ENCODE data around the gene UIMC1.

Gene UIMC1

DNA sequence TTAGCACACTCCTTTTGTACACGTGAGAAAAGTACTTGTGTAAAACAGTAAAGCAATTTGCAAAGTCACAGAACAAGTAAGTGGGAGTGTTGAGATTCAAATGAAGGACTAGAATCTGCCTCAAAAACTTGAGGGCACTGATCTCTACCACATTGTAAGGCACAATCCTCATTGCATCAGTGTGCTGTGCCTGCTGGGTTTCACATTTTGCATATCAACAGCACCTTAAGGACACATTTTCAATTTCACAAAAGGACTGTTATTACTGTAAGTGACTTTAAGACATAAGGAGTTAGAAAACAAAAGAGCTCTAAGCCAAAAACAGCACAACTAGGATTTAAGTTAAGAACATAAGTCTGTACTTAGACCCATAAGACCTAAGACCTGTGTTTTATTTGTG is 62.8 kb downstream of the UIMC1 start:
- Histone ChIP-seq H3K27me3 (replicated peaks; ENCODE audit: control insufficient read depth, insufficient read depth, low read length, poor library complexity, severe bottlenecking) (no peaks in the 10 kb centered on the region), H3K4me1 (ENCODE audit: control insufficient read depth, insufficient read depth, low read length, poor library complexity, severe bottlenecking) (no peaks in the 10 kb centered on the region), H3K4me3 (ENCODE audit: insufficient read depth, low read depth, low read length, poor library complexity, severe bottlenecking) (no peak overlapping the region), H3K9me3 (ENCODE audit: control insufficient read depth, low read length) (no peaks in the 10 kb centered on the region), H3K27ac (ENCODE audit: insufficient read depth, low read length, poor library complexity, severe bottlenecking) (no peak overlapping the region), H3K36me3 (ENCODE audit: control insufficient read depth, insufficient read depth, low read length) (peaks cover 32% of the 10 kb centered on the region)
- no peak for DNase-seq

DNA sequence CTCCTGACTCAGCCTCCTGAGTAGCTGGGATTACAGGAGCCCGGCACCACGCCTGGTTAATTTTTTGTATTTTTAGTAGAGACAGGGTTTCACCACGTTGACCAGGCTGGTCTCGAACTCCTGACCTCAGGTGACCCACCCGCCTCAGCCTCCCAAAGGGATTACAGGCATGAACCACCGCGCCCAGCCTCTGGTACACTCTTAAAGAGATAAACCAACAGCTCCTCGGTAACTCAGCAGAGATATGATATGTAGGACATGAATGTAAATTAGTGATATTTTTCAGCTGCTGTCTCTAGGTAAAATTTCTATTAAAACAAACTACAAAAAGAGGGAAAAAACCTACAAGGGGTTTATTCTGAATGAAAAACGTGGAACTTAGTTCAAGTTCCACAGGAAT is 64.6 kb downstream of the UIMC1 start:
- Histone ChIP-seq H3K27me3 (replicated peaks; ENCODE audit: control insufficient read depth, insufficient read depth, low read length, poor library complexity, severe bottlenecking) (no peaks in the 10 kb centered on the region), H3K9me3 (ENCODE audit: control insufficient read depth, low read length) (no peaks in the 10 kb centered on the region), H3K36me3 (ENCODE audit: control insufficient read depth, insufficient read depth, low read length) (peaks cover 30% of the 10 kb centered on the region), H3K27ac (ENCODE audit: insufficient read depth, low read length, poor library complexity, severe bottlenecking) (no peak overlapping the region), H3K4me1 (ENCODE audit: control insufficient read depth, insufficient read depth, low read length, poor library complexity, severe bottlenecking) (no peaks in the 10 kb centered on the region), H3K4me3 (ENCODE audit: insufficient read depth, low read depth, low read length, poor library complexity, severe bottlenecking) (no peak overlapping the region)
- no peak for DNase-seq

DNA sequence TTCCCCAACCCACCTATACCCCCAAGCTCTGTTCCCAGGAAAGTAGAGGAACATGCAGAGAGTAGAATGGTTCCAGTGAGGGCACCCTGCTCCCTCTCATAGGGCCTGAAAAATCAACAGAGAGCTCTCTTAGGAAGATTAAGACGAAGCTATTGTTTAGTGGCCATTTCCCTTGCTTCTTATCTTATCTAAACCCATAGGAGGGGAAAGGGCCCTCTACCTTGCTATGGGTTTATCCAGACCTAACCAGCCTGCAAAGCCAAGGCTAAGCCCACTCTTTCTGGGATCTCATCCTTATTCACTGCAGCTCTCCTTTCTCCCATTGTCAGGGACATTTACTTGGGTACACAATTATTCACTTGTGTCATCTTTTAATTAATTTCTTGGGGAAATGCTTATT is 68.1 kb downstream of the UIMC1 start:
- Histone ChIP-seq H3K9me3 (ENCODE audit: control insufficient read depth, low read length) (no peaks in the 10 kb centered on the region), H3K36me3 (ENCODE audit: control insufficient read depth, insufficient read depth, low read length) (peaks cover 19% of the 10 kb centered on the region)

DNA sequence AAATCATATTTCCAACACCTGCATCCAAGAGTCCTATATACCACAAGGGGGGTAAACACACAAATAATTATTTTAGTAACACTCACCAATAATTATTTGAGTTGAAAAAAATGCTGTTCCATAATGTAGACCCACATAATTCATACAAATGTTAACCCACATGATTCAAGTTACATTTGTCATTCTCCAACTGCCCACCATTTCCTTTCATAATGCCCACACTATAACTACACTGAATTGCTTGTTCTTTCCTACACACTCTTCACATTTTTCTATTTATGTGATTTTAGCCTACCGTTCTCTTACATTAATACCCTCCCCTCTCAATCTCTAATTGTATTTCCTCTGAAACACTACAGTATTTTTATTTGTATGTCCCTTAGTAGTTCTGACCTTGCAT is 71.6 kb downstream of the UIMC1 start:
- Histone ChIP-seq H3K27me3 (replicated peaks; ENCODE audit: control insufficient read depth, insufficient read depth, low read length, poor library complexity, severe bottlenecking) (no peaks in the 10 kb centered on the region), H3K27ac (ENCODE audit: insufficient read depth, low read length, poor library complexity, severe bottlenecking) (no peak overlapping the region), H3K9me3 (ENCODE audit: control insufficient read depth, low read length) (no peaks in the 10 kb centered on the region), H3K4me1 (ENCODE audit: control insufficient read depth, insufficient read depth, low read length, poor library complexity, severe bottlenecking) (no peaks in the 10 kb centered on the region), H3K36me3 (ENCODE audit: control insufficient read depth, insufficient read depth, low read length) (peaks cover 5% of the 10 kb centered on the region), H3K4me3 (ENCODE audit: insufficient read depth, low read depth, low read length, poor library complexity, severe bottlenecking) (no peak overlapping the region)
- DNase-seq: no peak

More for the DNA sequence above, 68.1 kb downstream of the UIMC1 start:
- Histone ChIP-seq H3K4me1 (ENCODE audit: control insufficient read depth, insufficient read depth, low read length, poor library complexity, severe bottlenecking) (no peaks in the 10 kb centered on the region), H3K4me3 (ENCODE audit: insufficient read depth, low read depth, low read length, poor library complexity, severe bottlenecking) (no peak overlapping the region), H3K27me3 (replicated peaks; ENCODE audit: control insufficient read depth, insufficient read depth, low read length, poor library complexity, severe bottlenecking) (no peaks in the 10 kb centered on the region), H3K27ac (ENCODE audit: insufficient read depth, low read length, poor library complexity, severe bottlenecking) (no peak overlapping the region)
- DNase-seq: no peak

DNA sequence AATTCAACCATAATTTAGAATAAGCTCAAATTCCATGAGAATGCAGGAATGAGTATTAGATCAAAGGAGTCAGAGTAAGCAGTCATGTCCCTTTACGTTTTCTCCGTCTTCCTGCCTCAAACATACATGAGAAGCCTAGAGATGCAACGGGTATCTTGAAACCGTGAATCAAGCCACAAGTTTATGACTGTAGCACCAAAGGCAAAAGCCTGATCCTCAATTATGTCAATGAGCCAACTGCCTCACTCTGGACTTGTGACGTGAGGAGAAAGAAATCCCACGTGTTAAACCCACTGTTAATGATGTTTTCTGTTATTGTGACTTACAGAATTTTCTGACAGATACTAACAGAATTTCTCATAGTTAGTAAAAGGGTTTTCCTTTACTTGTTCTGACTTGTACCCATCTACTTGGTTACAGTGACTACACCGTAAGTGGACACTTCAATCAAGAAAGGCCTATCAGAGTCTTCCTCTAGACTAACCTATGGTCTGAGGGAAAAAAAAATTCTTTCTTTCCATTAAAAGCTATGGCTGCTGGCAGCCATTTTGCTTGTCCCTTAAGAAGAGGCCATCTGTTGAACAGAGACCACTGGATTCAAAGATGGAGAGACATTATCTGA is 72.2 kb downstream of the UIMC1 start:
- Histone ChIP-seq H3K4me1 (ENCODE audit: control insufficient read depth, insufficient read depth, low read length, poor library complexity, severe bottlenecking) (no peaks in the 10 kb centered on the region), H3K27ac (ENCODE audit: insufficient read depth, low read length, poor library complexity, severe bottlenecking) (no peak overlapping the region), H3K9me3 (ENCODE audit: control insufficient read depth, low read length) (no peaks in the 10 kb centered on the region), H3K4me3 (ENCODE audit: insufficient read depth, low read depth, low read length, poor library complexity, severe bottlenecking) (no peak overlapping the region), H3K27me3 (replicated peaks; ENCODE audit: control insufficient read depth, insufficient read depth, low read length, poor library complexity, severe bottlenecking) (no peaks in the 10 kb centered on the region), H3K36me3 (ENCODE audit: control insufficient read depth, insufficient read depth, low read length) (peaks cover 5% of the 10 kb centered on the region)
- no peak for DNase-seq

DNA sequence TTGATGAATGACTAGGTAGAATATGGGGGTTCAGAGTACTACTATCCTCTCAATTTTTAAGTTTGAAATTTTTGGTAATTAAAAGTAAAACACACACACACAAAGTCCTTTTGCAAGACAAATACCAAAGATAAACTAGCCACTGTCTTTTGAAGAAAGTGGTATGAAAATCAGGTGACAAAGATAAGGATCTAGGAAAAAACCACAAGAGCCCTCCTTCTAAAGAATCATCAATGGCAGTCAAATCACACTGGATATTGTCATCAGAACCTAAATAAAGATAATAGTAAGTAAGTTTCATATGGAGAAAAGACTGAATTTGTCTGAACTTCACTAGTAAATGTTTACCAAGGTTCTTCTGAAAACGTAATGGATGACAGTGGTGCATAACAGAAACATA is 76.9 kb downstream of the UIMC1 start:
- DNase-seq: no peak
- Histone ChIP-seq H3K9me3 (ENCODE audit: control insufficient read depth, low read length) (no peaks in the 10 kb centered on the region), H3K27ac (ENCODE audit: insufficient read depth, low read length, poor library complexity, severe bottlenecking) (no peak overlapping the region), H3K27me3 (replicated peaks; ENCODE audit: control insufficient read depth, insufficient read depth, low read length, poor library complexity, severe bottlenecking) (no peaks in the 10 kb centered on the region), H3K4me1 (ENCODE audit: control insufficient read depth, insufficient read depth, low read length, poor library complexity, severe bottlenecking) (no peaks in the 10 kb centered on the region), H3K4me3 (ENCODE audit: insufficient read depth, low read depth, low read length, poor library complexity, severe bottlenecking) (no peak overlapping the region), H3K36me3 (ENCODE audit: control insufficient read depth, insufficient read depth, low read length) (peaks cover 5% of the 10 kb centered on the region)

DNA sequence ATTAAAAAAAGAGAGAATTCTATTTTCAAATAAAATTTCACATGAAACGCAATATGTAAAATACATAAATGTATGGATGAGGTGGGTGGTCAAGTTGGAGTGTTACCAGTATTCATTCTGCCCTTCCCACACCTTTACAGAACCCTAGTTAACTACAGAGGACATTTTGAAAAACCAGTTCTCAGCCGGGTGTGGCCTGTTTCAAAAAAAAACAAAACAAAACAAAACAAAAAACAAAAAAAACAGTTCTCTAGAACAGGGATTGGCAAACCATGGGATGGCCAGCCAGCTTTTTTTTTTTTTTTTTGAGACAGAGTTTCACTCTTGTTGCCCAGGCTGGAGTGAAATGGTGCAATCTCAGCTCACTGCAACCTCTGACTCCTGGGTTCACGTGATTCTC is 79.0 kb downstream of the UIMC1 start:
- Histone ChIP-seq H3K27me3 (replicated peaks; ENCODE audit: control insufficient read depth, insufficient read depth, low read length, poor library complexity, severe bottlenecking) (no peaks in the 10 kb centered on the region), H3K4me3 (ENCODE audit: insufficient read depth, low read depth, low read length, poor library complexity, severe bottlenecking) (no peak overlapping the region), H3K36me3 (ENCODE audit: control insufficient read depth, insufficient read depth, low read length) (no peaks in the 10 kb centered on the region), H3K4me1 (ENCODE audit: control insufficient read depth, insufficient read depth, low read length, poor library complexity, severe bottlenecking) (no peaks in the 10 kb centered on the region), H3K9me3 (ENCODE audit: control insufficient read depth, low read length) (no peaks in the 10 kb centered on the region), H3K27ac (ENCODE audit: insufficient read depth, low read length, poor library complexity, severe bottlenecking) (no peak overlapping the region)
- DNase-seq: no peak

DNA sequence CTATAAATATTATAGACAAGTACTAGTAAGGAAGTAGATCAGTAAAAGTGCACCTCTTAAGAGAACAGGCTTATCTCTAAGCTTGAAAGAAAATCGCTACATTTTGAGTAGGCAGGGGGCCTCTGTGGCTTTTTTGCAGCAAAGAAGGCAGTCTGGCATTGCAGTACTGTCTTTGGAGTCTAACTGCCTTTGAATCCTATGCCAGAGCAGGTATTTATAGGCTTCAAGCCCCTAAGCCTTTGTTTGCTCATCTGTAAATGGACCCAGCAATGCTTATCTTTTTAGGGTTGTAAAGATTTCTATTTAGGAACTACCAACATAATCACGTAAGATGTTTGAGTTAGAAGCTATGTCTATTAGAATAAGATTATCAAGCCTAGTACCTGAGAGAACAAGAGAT is 83.8 kb downstream of the UIMC1 start:
- Histone ChIP-seq H3K27ac (ENCODE audit: insufficient read depth, low read length, poor library complexity, severe bottlenecking) (no peak overlapping the region), H3K4me1 (ENCODE audit: control insufficient read depth, insufficient read depth, low read length, poor library complexity, severe bottlenecking) (no peaks in the 10 kb centered on the region), H3K36me3 (ENCODE audit: control insufficient read depth, insufficient read depth, low read length) (peaks cover 10% of the 10 kb centered on the region), H3K27me3 (replicated peaks; ENCODE audit: control insufficient read depth, insufficient read depth, low read length, poor library complexity, severe bottlenecking) (no peaks in the 10 kb centered on the region), H3K9me3 (ENCODE audit: control insufficient read depth, low read length) (no peaks in the 10 kb centered on the region), H3K4me3 (ENCODE audit: insufficient read depth, low read depth, low read length, poor library complexity, severe bottlenecking) (no peak overlapping the region)
- DNase-seq: no peak

DNA sequence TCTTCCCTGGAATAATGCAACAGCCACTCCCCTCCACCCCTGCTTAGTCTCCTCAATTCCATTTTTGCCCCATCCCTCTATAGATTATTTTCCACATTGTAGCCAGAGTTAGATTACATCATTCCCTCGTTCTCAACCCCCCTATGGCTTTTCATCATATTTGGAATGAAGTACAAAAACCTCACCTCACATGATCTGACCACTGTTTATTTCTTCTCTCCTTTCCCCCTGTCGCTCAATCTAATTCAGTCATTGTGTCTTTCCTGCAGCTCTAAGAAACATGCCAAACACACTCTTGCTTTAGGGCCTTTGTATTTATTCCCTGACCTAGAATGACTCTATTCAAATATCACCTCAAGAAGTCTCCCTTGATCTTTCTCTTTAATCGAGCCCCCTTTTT is 84.9 kb downstream of the UIMC1 start:
- H3K36me3 ChIP-seq (ENCODE audit: control insufficient read depth, insufficient read depth, low read length): peaks cover 10% of the 10 kb centered on the region
- H3K9me3 ChIP-seq (ENCODE audit: control insufficient read depth, low read length): no peaks in the 10 kb centered on the region

DNA sequence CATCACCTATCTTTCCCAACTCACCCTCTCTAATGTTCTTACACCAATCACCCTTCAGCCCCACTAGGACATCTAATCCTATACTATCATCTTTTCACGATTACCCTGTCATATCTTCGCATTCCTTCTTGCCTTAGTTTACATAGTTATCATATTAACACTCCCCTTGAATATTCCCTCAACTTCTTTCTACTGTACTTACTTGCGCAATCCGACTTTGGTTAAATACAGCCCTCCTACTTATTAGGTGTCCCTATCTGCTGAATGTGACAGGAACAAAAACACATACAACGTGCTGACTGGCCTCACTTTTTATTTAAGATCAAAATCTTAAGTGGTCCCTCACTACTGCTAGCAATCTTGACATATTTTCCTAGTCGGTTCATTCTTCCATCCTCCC is 88.0 kb downstream of the UIMC1 start:
- DNase-seq: no peak
- Histone ChIP-seq H3K9me3 (ENCODE audit: control insufficient read depth, low read length) (no peaks in the 10 kb centered on the region), H3K27ac (ENCODE audit: insufficient read depth, low read length, poor library complexity, severe bottlenecking) (no peak overlapping the region), H3K36me3 (ENCODE audit: control insufficient read depth, insufficient read depth, low read length) (peaks cover 15% of the 10 kb centered on the region), H3K4me1 (ENCODE audit: control insufficient read depth, insufficient read depth, low read length, poor library complexity, severe bottlenecking) (no peaks in the 10 kb centered on the region), H3K27me3 (replicated peaks; ENCODE audit: control insufficient read depth, insufficient read depth, low read length, poor library complexity, severe bottlenecking) (no peaks in the 10 kb centered on the region), H3K4me3 (ENCODE audit: insufficient read depth, low read depth, low read length, poor library complexity, severe bottlenecking) (no peak overlapping the region)

More for the DNA sequence above, 84.9 kb downstream of the UIMC1 start:
- DNase-seq: no peak
- Histone ChIP-seq H3K27ac (ENCODE audit: insufficient read depth, low read length, poor library complexity, severe bottlenecking) (no peak overlapping the region), H3K4me3 (ENCODE audit: insufficient read depth, low read depth, low read length, poor library complexity, severe bottlenecking) (no peak overlapping the region), H3K27me3 (replicated peaks; ENCODE audit: control insufficient read depth, insufficient read depth, low read length, poor library complexity, severe bottlenecking) (no peaks in the 10 kb centered on the region), H3K4me1 (ENCODE audit: control insufficient read depth, insufficient read depth, low read length, poor library complexity, severe bottlenecking) (no peaks in the 10 kb centered on the region)
